Mesenchymal stem cell (in vitro differentiated cells and primary cell): ENCODE results near the gene FOLR3.

ENCODE experiments used
- DNase-seq: peaks from one replicate; pipeline ENCODE4 v3.0.0-alpha.2; 2013
- H2AFZ ChIP-seq: one replicate; pipeline ENCODE4 v1.6.1; 2013; ENCODE audit warnings: low read depth, mild to moderate bottlenecking, control low read depth, inconsistent platforms, low read length, moderate library complexity
- H2AK5ac ChIP-seq: 2 replicates; pipeline ENCODE4 v1.6.1; 2013; ENCODE audit warnings: low read length, moderate library complexity, mild to moderate bottlenecking, inconsistent platforms; ENCODE audit not compliant: severe bottlenecking
- H2BK120ac ChIP-seq: one replicate; pipeline ENCODE4 v1.6.1; 2013; ENCODE audit warnings: low read depth, mild to moderate bottlenecking, inconsistent platforms, low read length, moderate library complexity
- H2BK12ac ChIP-seq, 2 experiments: one replicate each; pipeline ENCODE4 v1.6.1; 2013; ENCODE audit warnings: inconsistent platforms in 2 of 2, low read length in 2 of 2, mild to moderate bottlenecking in 2 of 2, moderate library complexity in 2 of 2, control low read depth in 1 of 2
- H2BK15ac ChIP-seq: one replicate; pipeline ENCODE4 v1.6.1; 2013; ENCODE audit warnings: mild to moderate bottlenecking, low read depth, inconsistent platforms; ENCODE audit not compliant: poor library complexity, severe bottlenecking
- H2BK5ac ChIP-seq: 2 replicates; pipeline ENCODE4 v1.6.1; 2013; ENCODE audit warnings: low read depth, mild to moderate bottlenecking, low read length, control low read depth, inconsistent platforms; ENCODE audit not compliant: poor library complexity, severe bottlenecking
- H3K14ac ChIP-seq, 2 experiments: one replicate each; pipeline ENCODE4 v1.6.1; 2013; ENCODE audit warnings: inconsistent platforms in 2 of 2, low read length in 2 of 2, control low read depth in 1 of 2, mild to moderate bottlenecking in 1 of 2, moderate library complexity in 1 of 2
- H3K18ac ChIP-seq, 2 experiments: one replicate each; pipeline ENCODE4 v1.6.1; 2013; ENCODE audit warnings: inconsistent platforms in 2 of 2, low read length in 2 of 2, control low read depth in 1 of 2, low read depth in 1 of 2, mild to moderate bottlenecking in 1 of 2
- H3K23ac ChIP-seq, 2 experiments: one replicate each; pipeline ENCODE4 v1.6.1; 2013; ENCODE audit warnings: inconsistent platforms in 2 of 2, low read length in 2 of 2, mild to moderate bottlenecking in 2 of 2, moderate library complexity in 2 of 2, control low read depth in 1 of 2
- H3K27ac ChIP-seq: 2 replicates; pipeline ENCODE4 v1.5.1; 2013; ENCODE audit warnings: mild to moderate bottlenecking, moderate library complexity, low read length, control low read depth, inconsistent platforms; ENCODE audit not compliant: poor library complexity, severe bottlenecking
- H3K27me3 ChIP-seq, 2 experiments: 2 replicates each; pipeline versions ENCODE4 v1.6.1 to v1.7.0; 2013; ENCODE audit warnings: low read length in 2 of 2, mild to moderate bottlenecking in 2 of 2, moderate library complexity in 2 of 2, control low read depth in 1 of 2, inconsistent platforms in 1 of 2; ENCODE audit not compliant: control insufficient read depth in 1 of 2, insufficient read depth in 1 of 2
- H3K36me3 ChIP-seq, 2 experiments: 2 replicates each; pipeline versions ENCODE4 v1.6.1 to v1.7.0; 2013; ENCODE audit warnings: low read length in 2 of 2, control low read depth in 1 of 2, inconsistent platforms in 1 of 2, low read depth in 1 of 2, mild to moderate bottlenecking in 1 of 2; ENCODE audit not compliant: insufficient read depth in 2 of 2, control insufficient read depth in 1 of 2
- H3K4ac ChIP-seq, 2 experiments: one replicate each; pipeline ENCODE4 v1.6.1; 2013; ENCODE audit warnings: inconsistent platforms in 2 of 2, low read length in 2 of 2, mild to moderate bottlenecking in 2 of 2, moderate library complexity in 2 of 2, control low read depth in 1 of 2, low read depth in 1 of 2
- H3K4me1 ChIP-seq: 2 replicates; pipeline ENCODE4 v1.6.1; 2013; ENCODE audit warnings: low read depth, low read length, control low read depth; ENCODE audit not compliant: control insufficient read depth, insufficient read depth
- H3K4me2 ChIP-seq: 2 replicates; pipeline ENCODE4 v1.6.1; 2013; ENCODE audit warnings: low read length, mild to moderate bottlenecking, inconsistent platforms; ENCODE audit not compliant: poor library complexity, severe bottlenecking
- H3K4me3 ChIP-seq, 2 experiments: 2 replicates each; pipeline versions ENCODE4 v1.5.1 to v1.7.0; 2013; ENCODE audit warnings: low read length in 2 of 2, mild to moderate bottlenecking in 2 of 2, control low read depth in 1 of 2, low read depth in 1 of 2; ENCODE audit not compliant: insufficient read depth in 1 of 2
- H3K79me1 ChIP-seq: replicated peaks from 2 replicates; pipeline ENCODE4 v1.6.1; 2013; ENCODE audit warnings: mild to moderate bottlenecking, control low read depth, low read length, inconsistent platforms; ENCODE audit not compliant: poor library complexity, severe bottlenecking
- H3K9ac ChIP-seq: 2 replicates; pipeline ENCODE4 v1.7.0; 2013; ENCODE audit warnings: mild to moderate bottlenecking, low read length, moderate library complexity
- H3K9me3 ChIP-seq: 2 replicates; pipeline ENCODE4 v1.7.0; 2013; ENCODE audit warnings: mild to moderate bottlenecking, low read length; ENCODE audit not compliant: control insufficient read depth
- H4K8ac ChIP-seq: one replicate; pipeline ENCODE4 v1.6.1; 2013; ENCODE audit warnings: inconsistent platforms, mild to moderate bottlenecking, low read length, moderate library complexity
- H4K91ac ChIP-seq: one replicate; pipeline ENCODE4 v1.6.1; 2013; ENCODE audit warnings: mild to moderate bottlenecking, low read length, inconsistent platforms
- WGBS: methylation state at CpG from one replicate; pipeline ENCODE4 v1.1.7; 2013; ENCODE audit warnings: mixed read lengths; 5-methylcytosine and 5-hydroxymethylcytosine counted together

The FOLR3 gene

GRCh38 chr11:72100009-72100408 is 35.5 kb upstream of the FOLR3 start:
- H3K4me1 ChIP-seq, result peaks cover 10% of the 10 kb centered on the region
- H3K4me2 ChIP-seq, result no peak overlapping the region
- no peak overlapping the region for H3K18ac ChIP-seq
- no peak overlapping the region for H2BK12ac ChIP-seq
- no peak for DNase-seq
- no peak overlapping the region for H3K23ac ChIP-seq
- no peak overlapping the region for H2AFZ ChIP-seq
- H3K36me3 ChIP-seq, result peaks cover 32 to 54% of the 10 kb centered on the region in 2 experiments
- no peak overlapping the region for H2BK15ac ChIP-seq
- no peak overlapping the region for H2AK5ac ChIP-seq
- H4K8ac ChIP-seq, result no peak overlapping the region
- H4K91ac ChIP-seq, result no peak overlapping the region
- H3K79me1 ChIP-seq, result peaks cover 40% of the 10 kb centered on the region
- no peak overlapping the region for H3K14ac ChIP-seq
- no peak overlapping the region for H2BK120ac ChIP-seq
- no peaks in the 10 kb centered on the region for H3K9me3 ChIP-seq
- H3K4ac ChIP-seq, result no peak overlapping the region
- no peak overlapping the region for H2BK5ac ChIP-seq
- H3K27me3 ChIP-seq, result no peaks in the 10 kb centered on the region
- 93% methylated on average over 3 of the region's 3 CpGs for WGBS
- H3K4me3 ChIP-seq, result peak overlapping the region in 1 of 2 experiments; percentile 88
- peak overlapping the region; percentile 99 for H3K9ac ChIP-seq
- H3K27ac ChIP-seq, result no peak overlapping the region

GRCh38 chr11:72100462-72100861 is 35.1 kb upstream of the FOLR3 start:
- H2AK5ac ChIP-seq, result no peak overlapping the region
- no peak overlapping the region for H2BK15ac ChIP-seq
- H2BK5ac ChIP-seq, result no peak overlapping the region
- H3K27me3 ChIP-seq, result no peaks in the 10 kb centered on the region
- WGBS, result 100% methylated on average over 1 of the region's 1 CpG
- peak overlapping the region in 1 of 2 experiments; percentile 88 for H3K4me3 ChIP-seq
- peaks cover 10% of the 10 kb centered on the region for H3K4me1 ChIP-seq
- no peak for DNase-seq
- peak overlapping the region; percentile 99 for H3K9ac ChIP-seq
- H3K4ac ChIP-seq, result no peak overlapping the region
- H3K79me1 ChIP-seq, result peaks cover 38% of the 10 kb centered on the region
- H2BK12ac ChIP-seq, result no peak overlapping the region
- H3K14ac ChIP-seq, result no peak overlapping the region
- H3K36me3 ChIP-seq, result peaks cover 27 to 49% of the 10 kb centered on the region in 2 experiments
- no peak overlapping the region for H4K91ac ChIP-seq
- no peak overlapping the region for H3K23ac ChIP-seq
- no peak overlapping the region for H2BK120ac ChIP-seq
- no peak overlapping the region for H4K8ac ChIP-seq
- H3K4me2 ChIP-seq, result no peak overlapping the region
- no peak overlapping the region for H3K27ac ChIP-seq
- H2AFZ ChIP-seq, result no peak overlapping the region
- H3K18ac ChIP-seq, result no peak overlapping the region
- H3K9me3 ChIP-seq, result no peaks in the 10 kb centered on the region

- Histone ChIP-seq H3K27me3 (no peaks in the 10 kb centered on the region), H2BK5ac (no peak overlapping the region), H3K14ac (no peak overlapping the region), H3K9ac (peak overlapping the region; percentile 99), H3K4me1 (peaks cover 11% of the 10 kb centered on the region), H3K36me3 (peaks cover 27 to 40% of the 10 kb centered on the region in 2 experiments), H2AFZ (no peak overlapping the region), H2AK5ac (peak overlapping the region; percentile 23), H3K23ac (no peak overlapping the region), H2BK120ac (peak overlapping the region; percentile 62), H3K4ac (peak overlapping the region; percentile 2 to 97), H3K4me2 (peak overlapping the region; percentile 78), H2BK15ac (no peak overlapping the region), H2BK12ac (no peak overlapping the region), H3K27ac (no peak overlapping the region), H3K4me3 (peak overlapping the region; percentile 85 to 88), H4K8ac (peak overlapping the region; percentile 99), H4K91ac (peak overlapping the region; percentile 94), H3K79me1 (peaks cover 34% of the 10 kb centered on the region), H3K9me3 (no peaks in the 10 kb centered on the region), H3K18ac (peak overlapping the region in 1 of 2 experiments; percentile 98)
- 84% methylated on average over 4 of the region's 4 CpGs for WGBS
- no peak for DNase-seq
These were observed 33.4 kb upstream of the FOLR3 start for GRCh38 chr11:72102162-72102561.

- Histone ChIP-seq H3K4ac (peak overlapping the region; percentile 92 to 97), H2AFZ (no peak overlapping the region), H3K79me1 (peaks cover 30% of the 10 kb centered on the region), H3K23ac (peak overlapping the region in 1 of 2 experiments; percentile 43), H2BK12ac (no peak overlapping the region), H3K14ac (peak overlapping the region in 1 of 2 experiments; percentile 94), H2BK120ac (peak overlapping the region; percentile 62), H3K4me1 (peaks cover 11% of the 10 kb centered on the region), H3K27me3 (no peaks in the 10 kb centered on the region), H3K36me3 (peaks cover 23 to 36% of the 10 kb centered on the region in 2 experiments), H4K91ac (peak overlapping the region; percentile 94), H3K18ac (peak overlapping the region; percentile 95 to 98), H2AK5ac (peak overlapping the region; percentile 23), H3K4me3 (peak overlapping the region; percentile 85 to 88), H3K9me3 (no peaks in the 10 kb centered on the region), H2BK15ac (peak overlapping the region; percentile 68), H3K9ac (peak overlapping the region; percentile 99), H3K4me2 (peak overlapping the region; percentile 78), H4K8ac (peak overlapping the region; percentile 99), H3K27ac (peak overlapping the region; percentile 95), H2BK5ac (peak overlapping the region; percentile 90)
- 4% methylated on average over 6 of the region's 9 CpGs for WGBS
- DNase-seq, result no peak
These were observed 32.9 kb upstream of the FOLR3 start for GRCh38 chr11:72102631-72102945.
